G401 (cell line): ENCODE results near the gene BBIP1. TPM values are rescaled to one million over a fixed set of nuclear protein-coding genes. Genes with fewer than 3 reads are reported as not detected.

Source experiments
- DNase-seq: peaks from one replicate; pipeline ENCODE4 v3.0.0-alpha.2; 2015; ENCODE audit warnings: low spot score
- in situ Hi-C: cut with HindIII; loops from 2 replicates; pipeline ENCODE4 v1.10.0; 2016; ENCODE audit warnings: low sequenced_read_pairs, mixed read lengths
- total RNA-seq: library from RNA; depleted of rRNA; stranded (reverse); fragments of >200 nt; shearing (Covaris generic); gene quantifications from 2 replicates; pipeline ENCODE4 v1.2.3, GENCODE V29; 2014; rRNA removed

Gene BBIP1
- 18.7 and 20.5 TPM in 2 replicates for total RNA-seq

GRCh38 chr10:110918643-110919348 lies at the start of gene BBIP1:
Gene BBIP1, minus strand, starts transcription at chr10:110919180. Its CDS starts 1,023 bp downstream, at chr10:110918157.
- DNase-seq = peak; percentile 100
- in situ Hi-C loops = no loop called here

GRCh38 chr10:110967645-110968044 lies 48.7 kb upstream of the BBIP1 start:
- DNase-seq = no peak
- in situ Hi-C loops = no loop called here

GRCh38 chr10:110967009-110967630 lies 48.1 kb upstream of the BBIP1 start:
- DNase-seq = no peak
- in situ Hi-C loops = no loop called here

GRCh38 chr10:110966146-110966545 lies 47.2 kb upstream of the BBIP1 start:
- no peak for DNase-seq
- in situ Hi-C loops = no loop called here

- in situ Hi-C loops = no loop called here
- DNase-seq = no peak
Measured at GRCh38 chr10:110965216-110965615, 46.2 kb upstream of the BBIP1 start.

GRCh38 chr10:110964681-110965080 lies 45.7 kb upstream of the BBIP1 start:
- DNase-seq = no peak
- in situ Hi-C loops = no loop called here

GRCh38 chr10:110963162-110963561 lies 44.2 kb upstream of the BBIP1 start:
- in situ Hi-C loops = no loop called here
- DNase-seq = no peak

- in situ Hi-C loops = no loop called here
Measured at GRCh38 chr10:110962443-110962842, 43.5 kb upstream of the BBIP1 start.

GRCh38 chr10:110960333-110960712 lies 41.3 kb upstream of the BBIP1 start:
- in situ Hi-C loops = no loop called here
- no peak for DNase-seq

More at GRCh38 chr10:110962443-110962842, 43.5 kb upstream of the BBIP1 start:
- DNase-seq = no peak

GRCh38 chr10:110959379-110960332 lies 40.7 kb upstream of the BBIP1 start:
- in situ Hi-C loops = no loop called here
- DNase-seq = peak; percentile 29

GRCh38 chr10:110957606-110958005 lies 38.6 kb upstream of the BBIP1 start:
- no peak for DNase-seq
- in situ Hi-C loops = no loop called here

GRCh38 chr10:110951381-110951780 lies 32.4 kb upstream of the BBIP1 start:
- DNase-seq = no peak
- in situ Hi-C loops = no loop called here

GRCh38 chr10:110947061-110947595 lies 28.1 kb upstream of the BBIP1 start:
- no peak for DNase-seq
- in situ Hi-C loops = no loop called here

GRCh38 chr10:110946496-110946895 lies 27.5 kb upstream of the BBIP1 start:
- in situ Hi-C loops = no loop called here

GRCh38 chr10:110944792-110945396 lies 25.9 kb upstream of the BBIP1 start:
- in situ Hi-C loops = no loop called here
- DNase-seq = no peak

More at GRCh38 chr10:110946496-110946895, 27.5 kb upstream of the BBIP1 start:
- no peak for DNase-seq

GRCh38 chr10:110939419-110939818 lies 20.4 kb upstream of the BBIP1 start:
- in situ Hi-C loops = no loop called here
- DNase-seq = no peak

- in situ Hi-C loops = no loop called here
- no peak for DNase-seq
Measured at GRCh38 chr10:110936757-110937156, 17.8 kb upstream of the BBIP1 start.

GRCh38 chr10:110932505-110933180 lies 13.7 kb upstream of the BBIP1 start:
- in situ Hi-C loops = no loop called here
- DNase-seq = no peak
